ENCODE measurements around the gene FN1.
A peak's percentile ranks its signal among the peaks of the same experiment; 100 is the strongest.

The FN1 gene

GRCh38 chr2:215435870-215436704 lies at the start of gene FN1:
FN1 (minus strand) TSS chr2:215436068; CDS start chr2:215435802, 266 bp downstream.
- no peak for DNase-seq

- no peak for DNase-seq
These were observed 49.2 kb upstream of the FN1 start for GRCh38 chr2:215485032-215485431.

GRCh38 chr2:215484570-215484969 lies 48.7 kb upstream of the FN1 start:
- DNase-seq = no peak

GRCh38 chr2:215483431-215483830 lies 47.6 kb upstream of the FN1 start:
- DNase-seq = no peak

- no peak for DNase-seq
These were observed 43.8 kb upstream of the FN1 start for GRCh38 chr2:215479536-215480240.

GRCh38 chr2:215479121-215479520 lies 43.3 kb upstream of the FN1 start:
- no peak for DNase-seq

- no peak for DNase-seq
These were observed 40.6 kb upstream of the FN1 start for GRCh38 chr2:215476424-215476823.

GRCh38 chr2:215466097-215466909 lies 30.4 kb upstream of the FN1 start:
- no peak for DNase-seq

- DNase-seq = no peak
These were observed 29.4 kb upstream of the FN1 start for GRCh38 chr2:215465256-215465655.

- DNase-seq = no peak
These were observed 26.1 kb upstream of the FN1 start for GRCh38 chr2:215461836-215462532.

- no peak for DNase-seq
These were observed 25.0 kb upstream of the FN1 start for GRCh38 chr2:215460682-215461382.

GRCh38 chr2:215455958-215456357 lies 20.1 kb upstream of the FN1 start:
- DNase-seq = no peak

GRCh38 chr2:215454519-215455246 lies 18.8 kb upstream of the FN1 start:
- peak; percentile 32 for DNase-seq

GRCh38 chr2:215452725-215453124 lies 16.9 kb upstream of the FN1 start:
- no peak for DNase-seq

- DNase-seq = no peak
These were observed 15.3 kb upstream of the FN1 start for GRCh38 chr2:215451012-215451756.

- DNase-seq = no peak
These were observed 14.5 kb upstream of the FN1 start for GRCh38 chr2:215450188-215451011.

GRCh38 chr2:215447673-215448081 lies 11.8 kb upstream of the FN1 start:
- DNase-seq = no peak

GRCh38 chr2:215447056-215447455 lies 11.2 kb upstream of the FN1 start:
- no peak for DNase-seq

- no peak for DNase-seq
These were observed 6.5 kb upstream of the FN1 start for GRCh38 chr2:215442401-215442787.
